Kidney epithelial cell (primary cell): Measurements from ENCODE around the gene NDUFB3. TPM values are rescaled to one million over a fixed set of nuclear protein-coding genes. Genes with fewer than 3 reads are reported as not detected.

Source experiments
- DNase-seq: peaks from one replicate; pipeline ENCODE4 v3.0.0-alpha.2; 2010; ENCODE audit warnings: low read depth
- H3K27me3 ChIP-seq: 2 replicates; pipeline ENCODE4 v1.6.0; 2011; ENCODE audit warnings: low read length; ENCODE audit not compliant: control insufficient read depth, insufficient read depth
- H3K36me3 ChIP-seq: 2 replicates; pipeline ENCODE4 v1.5.1; 2011; ENCODE audit warnings: low read length; ENCODE audit not compliant: control insufficient read depth, insufficient read depth
- H3K4me3 ChIP-seq: 2 replicates; pipeline ENCODE4 v1.5.1; 2011; ENCODE audit warnings: low read depth, mild to moderate bottlenecking, control low read depth, low read length
- total RNA-seq: library from RNA; depleted of rRNA; stranded (reverse); fragments of >200 nt; gene quantifications from 2 replicates; pipeline ENCODE4 v1.2.3, GENCODE V29; 2015
- TF ChIP-seq, protein P1 (sequence below): IDR thresholded peaks from 2 replicates; pipeline ENCODE4 v1.5.1; 2011; ENCODE audit warnings: mild to moderate bottlenecking, moderate library complexity, low read length, control low read depth, inconsistent platforms; ENCODE audit not compliant: insufficient read depth, poor library complexity, severe bottlenecking

NDUFB3 gene
- total RNA-seq, 1 donor from 2014 or later: 59.0 TPM

DNA sequence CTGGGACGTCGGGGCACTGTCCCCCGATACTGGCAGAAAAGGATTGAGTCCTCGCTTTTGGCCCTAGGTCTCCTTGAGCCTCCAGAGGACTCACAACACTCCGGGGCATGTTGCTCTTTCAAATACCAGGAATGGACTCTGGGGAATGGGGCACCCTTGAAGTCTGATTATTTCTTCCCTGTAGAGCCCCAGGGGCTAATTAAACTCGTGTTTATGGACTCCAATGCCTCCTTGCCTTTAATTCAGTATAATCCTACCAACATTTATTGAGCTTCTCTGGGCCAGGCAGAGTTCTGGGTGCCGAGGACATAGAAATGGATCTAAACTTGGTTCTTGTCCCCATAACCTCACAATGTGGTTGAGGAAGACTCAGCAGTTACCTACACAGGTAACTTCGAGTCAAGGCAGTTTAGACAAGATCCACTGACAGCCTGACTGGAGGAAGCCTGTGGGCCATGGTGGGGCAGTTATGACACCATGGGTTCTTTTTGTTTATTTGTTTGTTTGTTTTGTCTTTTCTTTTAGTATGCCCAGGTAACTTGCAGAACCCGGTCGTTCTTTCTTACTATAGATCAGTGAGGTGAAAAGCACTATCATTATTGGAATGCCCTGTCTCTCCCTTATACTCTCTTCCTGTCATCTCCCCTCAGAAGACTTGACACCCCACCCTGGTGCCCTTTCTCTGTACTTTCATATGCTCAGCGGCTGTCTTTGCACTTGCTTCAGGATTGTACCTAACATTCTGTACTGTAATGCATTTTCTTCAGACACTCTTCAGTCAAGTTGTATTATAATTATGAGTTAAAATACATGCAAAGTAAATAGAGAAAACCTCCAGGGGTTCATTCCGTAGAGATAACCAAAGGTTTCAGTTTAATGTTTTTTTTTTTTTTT lies 47.4 kb downstream of the NDUFB3 start:
- Histone ChIP-seq H3K27me3 (no peaks in the 10 kb centered on the region), H3K4me3 (peak overlapping the region; percentile 69), H3K36me3 (no peaks in the 10 kb centered on the region)
- no peak for DNase-seq
- TF ChIP-seq, protein P1, sequence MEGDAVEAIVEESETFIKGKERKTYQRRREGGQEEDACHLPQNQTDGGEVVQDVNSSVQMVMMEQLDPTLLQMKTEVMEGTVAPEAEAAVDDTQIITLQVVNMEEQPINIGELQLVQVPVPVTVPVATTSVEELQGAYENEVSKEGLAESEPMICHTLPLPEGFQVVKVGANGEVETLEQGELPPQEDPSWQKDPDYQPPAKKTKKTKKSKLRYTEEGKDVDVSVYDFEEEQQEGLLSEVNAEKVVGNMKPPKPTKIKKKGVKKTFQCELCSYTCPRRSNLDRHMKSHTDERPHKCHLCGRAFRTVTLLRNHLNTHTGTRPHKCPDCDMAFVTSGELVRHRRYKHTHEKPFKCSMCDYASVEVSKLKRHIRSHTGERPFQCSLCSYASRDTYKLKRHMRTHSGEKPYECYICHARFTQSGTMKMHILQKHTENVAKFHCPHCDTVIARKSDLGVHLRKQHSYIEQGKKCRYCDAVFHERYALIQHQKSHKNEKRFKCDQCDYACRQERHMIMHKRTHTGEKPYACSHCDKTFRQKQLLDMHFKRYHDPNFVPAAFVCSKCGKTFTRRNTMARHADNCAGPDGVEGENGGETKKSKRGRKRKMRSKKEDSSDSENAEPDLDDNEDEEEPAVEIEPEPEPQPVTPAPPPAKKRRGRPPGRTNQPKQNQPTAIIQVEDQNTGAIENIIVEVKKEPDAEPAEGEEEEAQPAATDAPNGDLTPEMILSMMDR: no peak

DNA sequence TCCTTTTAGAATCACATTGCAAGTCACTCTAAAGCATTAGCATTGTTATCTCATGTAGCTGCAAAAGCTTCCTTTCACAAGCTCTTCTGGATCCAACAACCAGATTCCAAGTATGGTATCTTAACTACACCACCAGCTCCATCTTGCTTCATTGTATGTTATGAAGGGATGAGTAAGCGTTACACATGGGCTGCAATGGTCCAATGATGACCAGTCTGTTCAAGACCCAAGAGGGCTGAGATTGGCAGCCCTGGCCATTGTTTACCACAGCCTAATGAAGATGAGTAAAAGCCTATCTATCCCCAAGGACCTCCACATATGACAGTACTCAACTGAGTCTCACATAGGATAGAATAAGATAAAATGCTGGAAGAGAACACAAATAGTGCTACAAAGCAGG lies 50.5 kb downstream of the NDUFB3 start:
- no peak for DNase-seq
- Histone ChIP-seq H3K36me3 (no peaks in the 10 kb centered on the region), H3K27me3 (no peaks in the 10 kb centered on the region), H3K4me3 (no peak overlapping the region)
- TF ChIP-seq, protein P1: no peak

DNA sequence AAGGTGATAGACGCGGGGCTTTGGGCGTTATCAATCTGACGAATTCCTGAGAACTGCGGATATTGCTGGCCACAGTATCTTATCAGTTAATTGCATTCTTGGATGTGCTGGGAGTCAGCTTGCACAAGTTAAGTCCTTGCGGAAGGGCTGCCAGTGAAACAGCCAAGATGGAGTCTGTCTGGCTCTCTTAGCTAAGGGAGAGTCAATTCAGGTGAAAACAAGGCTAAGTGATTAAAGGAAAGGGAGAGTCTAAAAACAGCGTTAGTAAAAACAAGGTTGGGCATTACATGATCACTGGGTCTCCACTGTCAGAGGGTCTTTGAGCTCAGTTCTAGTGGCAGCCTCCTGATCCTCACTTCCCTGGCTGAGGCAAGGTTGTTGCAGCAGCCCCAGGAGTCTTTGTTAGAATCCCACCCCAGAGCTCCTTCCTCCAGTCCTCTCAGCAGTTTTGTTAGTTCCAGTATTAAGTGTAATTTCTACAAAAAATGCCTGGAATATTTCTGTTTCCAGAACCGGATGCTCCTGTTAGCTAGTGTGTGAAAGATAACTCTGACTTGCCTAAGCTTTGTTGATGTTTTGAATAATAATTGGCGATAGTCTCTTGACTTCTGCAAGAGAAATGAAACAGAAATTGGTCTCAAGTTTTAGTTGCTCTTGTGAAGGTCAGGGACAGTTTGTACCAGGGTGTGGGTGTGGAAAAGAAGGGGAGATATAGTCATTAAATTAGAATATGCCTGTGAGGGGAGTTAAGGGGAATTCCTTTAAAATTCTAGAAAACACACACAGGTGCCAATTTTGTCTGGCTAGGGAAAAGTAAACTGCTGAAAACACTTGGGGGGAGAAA lies 54.7 kb downstream of the NDUFB3 start:
- no peaks in the 10 kb centered on the region for H3K27me3 ChIP-seq
- H3K4me3 ChIP-seq: no peak overlapping the region
- no peak for DNase-seq
- TF ChIP-seq, protein P1: no peak
- peaks cover 1% of the 10 kb centered on the region for H3K36me3 ChIP-seq

DNA sequence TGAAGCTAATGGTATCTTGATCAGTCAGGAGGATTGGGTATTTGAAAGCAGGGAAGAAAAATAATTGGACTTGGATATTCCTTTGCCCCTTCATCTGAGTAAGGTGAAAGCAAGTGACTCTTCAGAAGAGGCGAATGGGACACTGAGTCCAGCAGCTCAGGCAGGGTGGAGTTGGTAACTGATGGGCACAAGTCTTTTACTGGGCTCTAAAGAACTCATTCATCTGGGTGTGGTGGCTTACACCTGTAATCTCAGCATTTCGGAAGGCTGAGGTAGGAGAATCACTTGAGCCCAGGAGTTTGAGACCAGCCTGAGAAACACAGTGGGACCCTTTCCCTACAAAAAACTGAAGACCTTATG lies 55.3 kb downstream of the NDUFB3 start:
- Histone ChIP-seq H3K36me3 (peaks cover 1% of the 10 kb centered on the region), H3K27me3 (no peaks in the 10 kb centered on the region), H3K4me3 (no peak overlapping the region)
- no peak for DNase-seq
- TF ChIP-seq, protein P1: no peak

DNA sequence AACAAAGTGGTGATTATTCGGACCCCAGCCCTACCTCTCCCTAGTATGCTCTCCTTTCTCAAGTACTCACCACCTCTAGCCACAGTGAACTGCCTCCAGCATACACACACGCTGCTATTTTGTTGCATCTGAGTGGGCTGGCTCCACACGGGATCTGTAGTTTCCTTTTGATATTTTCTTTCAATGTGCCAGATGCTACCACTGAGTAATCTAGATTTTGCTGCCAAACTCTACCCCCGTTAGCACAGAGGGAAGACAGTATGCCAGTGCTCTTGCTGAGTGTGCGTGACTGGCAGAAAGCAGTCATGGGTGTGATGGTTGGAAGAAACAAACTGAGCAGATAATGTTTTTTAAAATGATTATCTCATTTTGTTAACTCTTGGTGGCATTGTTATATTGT lies 55.8 kb downstream of the NDUFB3 start:
- Histone ChIP-seq H3K27me3 (no peaks in the 10 kb centered on the region), H3K36me3 (peaks cover 1% of the 10 kb centered on the region), H3K4me3 (no peak overlapping the region)
- DNase-seq: no peak
- TF ChIP-seq, protein P1: no peak
